ENCODE results near the gene SPEN. TPM values are rescaled to one million over a fixed set of nuclear protein-coding genes. Genes with fewer than 3 reads are reported as not detected.
A peak's percentile ranks its signal among the peaks of the same experiment; 100 is the strongest.
"Not testable (repeated sequence)": the region's sequence is repeated elsewhere in the genome, so short reads cannot be mapped to it uniquely, and the experiment has no call there.

The SPEN gene
- total RNA-seq, 1 experiment from 2014 or later: 58.3 TPM

- ATAC-seq (no peak), DNase-seq (ENCODE audit: low read depth, low spot score) (no peak)
- BruUV-seq (replicated peaks): no TSS peak
- H3K27ac ChIP-seq (ENCODE audit: low read length): no peak overlapping the region
- TF ChIP-seq CTCF (IDR thresholded peaks at IDR 0.05): no peak
- no peak for TF ChIP-seq REST (IDR thresholded peaks at IDR 0.05; ENCODE audit: insufficient read depth in 1 of 2, low read depth in 2 of 2, low read length in 1 of 2)
- TF ChIP-seq POLR2AphosphoS5 (IDR thresholded peaks at IDR 0.05; ENCODE audit: low read depth, low read length): no peak
- TF ChIP-seq TCF7L2 (IDR thresholded peaks at IDR 0.05; ENCODE audit: low read depth, low read length): no peak
- TF ChIP-seq SIN3A (IDR thresholded peaks at IDR 0.05; ENCODE audit: borderline replicate concordance, insufficient read depth, low read depth, low read length): no peak
- H3K27me3 ChIP-seq (ENCODE audit: control insufficient read depth, insufficient read depth, low read length): no peaks in the 10 kb centered on the region
- POLR2A ChIA-PET: interaction anchor here (0.5 kb wide), 1 partner anchor 8 kb away, joined by 6 read pairs; no protein-coding TSS in a partner anchor
- peaks cover 11% of the 10 kb centered on the region for H3K4me1 ChIP-seq (ENCODE audit: control insufficient read depth, insufficient read depth, low read length)
- CTCF ChIA-PET: interaction anchor here (0.7 kb wide), 1 partner anchor 24 kb away, joined by 3 read pairs; no protein-coding TSS in a partner anchor
- in situ Hi-C loops (cut with HindIII; ENCODE audit: low pct_unique_long_range_greater_than_20kb, low sequenced_read_pairs) (no loop called here), intact Hi-C loops (cut with micrococcal nuclease; ENCODE audit: unreplicated experiment) (no loop called here)
- no peaks in the 10 kb centered on the region for H3K9me3 ChIP-seq (ENCODE audit: control insufficient read depth, insufficient read depth, low read depth, low read length)
- H3K4me3 ChIP-seq (ENCODE audit: low read depth in 2 of 2, low read length in 2 of 2): no peak overlapping the region
- no peaks in the 10 kb centered on the region for H3K36me3 ChIP-seq (ENCODE audit: control insufficient read depth, insufficient read depth, low read length)
Observed at GRCh38 chr1:15838721-15839120, 8.8 kb upstream of the SPEN start.

GRCh38 chr1:15843826-15844572 is 3.5 kb upstream of the SPEN start:
- TF ChIP-seq SIN3A (IDR thresholded peaks at IDR 0.05; ENCODE audit: borderline replicate concordance, insufficient read depth, low read depth, low read length) (no peak), CTCF (IDR thresholded peaks at IDR 0.05) (no peak), TCF7L2 (IDR thresholded peaks at IDR 0.05; ENCODE audit: low read depth, low read length) (peak; percentile 42), REST (IDR thresholded peaks at IDR 0.05; ENCODE audit: insufficient read depth in 1 of 2, low read depth in 2 of 2, low read length in 1 of 2) (no peak), POLR2AphosphoS5 (IDR thresholded peaks at IDR 0.05; ENCODE audit: low read depth, low read length) (no peak)

GRCh38 chr1:15846056-15846455 is 1.5 kb upstream of the SPEN start:
- intact Hi-C loops (cut with micrococcal nuclease; ENCODE audit: unreplicated experiment); H3K9me3 ChIP-seq (ENCODE audit: control insufficient read depth, insufficient read depth, low read depth, low read length); DNase-seq (ENCODE audit: low read depth, low spot score); in situ Hi-C loops (cut with HindIII; ENCODE audit: low pct_unique_long_range_greater_than_20kb, low sequenced_read_pairs); H3K27me3 ChIP-seq (ENCODE audit: control insufficient read depth, insufficient read depth, low read length); POLR2A ChIA-PET; H3K36me3 ChIP-seq (ENCODE audit: control insufficient read depth, insufficient read depth, low read length); ATAC-seq; BruUV-seq (replicated peaks): not testable (repeated sequence)
- Histone ChIP-seq H3K4me1 (ENCODE audit: control insufficient read depth, insufficient read depth, low read length) (peaks cover 20% of the 10 kb centered on the region), H3K27ac (ENCODE audit: low read length) (peak overlapping the region; percentile 90), H3K4me3 (ENCODE audit: low read depth in 2 of 2, low read length in 2 of 2) (peak overlapping the region in 1 of 2 experiments; percentile 64; a peak in 1 of 4 replicates)
- CTCF ChIA-PET: interaction anchor here (0.7 kb wide), 1 partner anchor 33 kb away, joined by 6 read pairs; no protein-coding TSS in a partner anchor

More at GRCh38 chr1:15843826-15844572, 3.5 kb upstream of the SPEN start:
- Histone ChIP-seq H3K9me3 (ENCODE audit: control insufficient read depth, insufficient read depth, low read depth, low read length) (no peaks in the 10 kb centered on the region), H3K27ac (ENCODE audit: low read length) (peak overlapping the region; percentile 73), H3K4me3 (ENCODE audit: low read depth in 2 of 2, low read length in 2 of 2) (peak overlapping the region; percentile 23 to 26), H3K4me1 (ENCODE audit: control insufficient read depth, insufficient read depth, low read length) (peaks cover 11% of the 10 kb centered on the region), H3K36me3 (ENCODE audit: control insufficient read depth, insufficient read depth, low read length) (peaks cover 4% of the 10 kb centered on the region; the same call in 1 of the 2 replicates), H3K27me3 (ENCODE audit: control insufficient read depth, insufficient read depth, low read length) (no peaks in the 10 kb centered on the region)
- DNase-seq (ENCODE audit: low read depth, low spot score) (no peak), ATAC-seq (no peak)
- no TSS peak for BruUV-seq (replicated peaks)
- POLR2A ChIA-PET: interaction anchor here (0.6 to 0.7 kb wide), 4 partner anchors 44 to 102 kb away, joined by 3 to 16 read pairs (median 6); no protein-coding TSS in a partner anchor
- in situ Hi-C loops (cut with HindIII; ENCODE audit: low pct_unique_long_range_greater_than_20kb, low sequenced_read_pairs) (no loop called here), intact Hi-C loops (cut with micrococcal nuclease; ENCODE audit: unreplicated experiment) (no loop called here)
- CTCF ChIA-PET: interaction anchor here (0.7 kb wide), 1 partner anchor 98 kb away, joined by 4 read pairs; no protein-coding TSS in a partner anchor

Measured in Panc1 (cell line).